Measurements from ENCODE around the gene SLC27A5. TPM values are rescaled to one million over a fixed set of nuclear protein-coding genes. Genes with fewer than 3 reads are reported as not detected.

Gene SLC27A5
- total RNA-seq, 2 experiments from 2014 or later = 13.8 to 14.4 TPM

Small RNA genes lying within 50 kb of the gene (microRNA-seq; reads per million reads assigned to microRNA genes)
- 6.0 reads per million, percentile 7 among the genes with 10 or more reads in this experiment for gene MIR6807 (ENCODE audit: borderline microRNAs expressed, borderline replicate concordance)

Other genes starting within 250 kb of the SLC27A5 start
- gene ZNF8, start 233.0 kb downstream of the SLC27A5 start, total RNA-seq = 1 to 10 TPM; 3.2 to 3.6 TPM
- 10 to 100 TPM; 24.5 to 27.7 TPM for gene ERVK3-1, start 206.6 kb downstream of the SLC27A5 start, total RNA-seq
- 1 to 10 TPM; 1.2 to 1.3 TPM for gene ZSCAN22, start 185.0 kb downstream of the SLC27A5 start, total RNA-seq
- 1 to 10 TPM; 6.1 to 7.4 TPM for gene A1BG, start 158.5 kb downstream of the SLC27A5 start, total RNA-seq
- under 1 TPM; 0.40 to 0.41 TPM for gene ZNF497, start 149.2 kb downstream of the SLC27A5 start, total RNA-seq
- gene ZNF837, start 131.0 kb downstream of the SLC27A5 start, total RNA-seq = 1 to 10 TPM; 1.7 to 1.9 TPM
- gene RPS5, start 124.7 kb downstream of the SLC27A5 start, total RNA-seq = 1,000 to 10,000 TPM; 1,806 to 1,853 TPM
- under 1 TPM in 1 of 2 experiments, not detected in 1; 0.32 TPM for gene RNF225, start 116.3 kb downstream of the SLC27A5 start, total RNA-seq
- gene ZNF584, start 103.3 kb downstream of the SLC27A5 start, total RNA-seq = 1 to 10 TPM; 3.4 to 4.8 TPM
- 1 to 10 TPM; 2.8 to 2.9 TPM for gene ZNF132, start 71.8 kb downstream of the SLC27A5 start, total RNA-seq
- 1 to 10 TPM; 5.8 to 6.2 TPM for gene ZNF324B, start 60.4 kb downstream of the SLC27A5 start, total RNA-seq
- 1 to 10 TPM; 2.4 to 3.0 TPM for gene ZNF324, start 44.9 kb downstream of the SLC27A5 start, total RNA-seq
- gene ZNF446, start 35.6 kb downstream of the SLC27A5 start, total RNA-seq = 1 to 10 TPM; 2.6 to 2.9 TPM
- 1 to 10 TPM; 5.5 to 6.0 TPM for gene ZBTB45, start 7.8 kb upstream of the SLC27A5 start, total RNA-seq
- 100 to 1,000 TPM; 475 to 483 TPM for gene TRIM28, start 32.1 kb upstream of the SLC27A5 start, total RNA-seq
- 100 to 1,000 TPM; 109 to 111 TPM for gene CHMP2A, start 43.1 kb upstream of the SLC27A5 start, total RNA-seq
- gene UBE2M, start 46.6 kb upstream of the SLC27A5 start, total RNA-seq = 10 to 100 TPM; 91.4 to 93.6 TPM
- 10 to 100 TPM; 13.3 to 13.4 TPM for gene MZF1, start 61.3 kb upstream of the SLC27A5 start, total RNA-seq